SK-N-SH treated with all-trans-retinoic acid at 6 μM for 48 hours (cell line): ENCODE data around the gene HHIPL1.

Source experiments
- ATAC-seq: fragments of 200-7000 bp; cut with Tn5 transposase; 3 replicates; pipeline ENCODE4 v1.9.1; 2020; ENCODE audit warnings: mild to moderate bottlenecking, moderate library complexity
- ARNTL ChIP-seq: fragments of 450-650 bp; formaldehyde crosslinking; IDR thresholded peaks from 2 replicates; pipeline ENCODE4 v1.5.0; 2020; ENCODE audit warnings: low read depth, mild to moderate bottlenecking, moderate library complexity, borderline replicate concordance
- BACH2 ChIP-seq: fragments of 250-450 bp; sonication (Bioruptor Pico); IDR thresholded peaks from 2 replicates; pipeline ENCODE4 v1.9.0; 2021; ENCODE audit warnings: mild to moderate bottlenecking, borderline replicate concordance
- CSDC2 ChIP-seq: fragments of 250-450 bp; sonication (Bioruptor Pico); IDR thresholded peaks from 2 replicates; pipeline ENCODE4 v1.5.0; 2020; ENCODE audit warnings: mild to moderate bottlenecking, moderate library complexity
- ESRRG ChIP-seq: fragments of 250-450 bp; sonication (Bioruptor Pico); IDR thresholded peaks from 2 replicates; pipeline ENCODE4 v1.6.1; 2021; ENCODE audit warnings: mild to moderate bottlenecking
- GLIS3 ChIP-seq: fragments of 250-450 bp; sonication (Bioruptor Pico); IDR thresholded peaks from 2 replicates; pipeline ENCODE4 v1.5.0; 2020; ENCODE audit warnings: mild to moderate bottlenecking, moderate library complexity
- ISL1 ChIP-seq: fragments of 250-450 bp; sonication (Bioruptor Pico); IDR thresholded peaks from 2 replicates; pipeline ENCODE4 v2.1.2; 2022; ENCODE audit warnings: mild to moderate bottlenecking, moderate library complexity
- OSR1 ChIP-seq: fragments of 250-450 bp; sonication (Bioruptor Pico); IDR thresholded peaks from 2 replicates; pipeline ENCODE4 v1.8.0; 2022; ENCODE audit warnings: moderate library complexity, mild to moderate bottlenecking, inconsistent platforms
- PPARA ChIP-seq: fragments of 250-450 bp; sonication (Bioruptor Pico); IDR thresholded peaks from 2 replicates; pipeline ENCODE4 v1.5.0; 2020; ENCODE audit warnings: mild to moderate bottlenecking, borderline replicate concordance
- RARB ChIP-seq: fragments of 250-450 bp; sonication (Bioruptor Pico); IDR thresholded peaks from 2 replicates; pipeline ENCODE4 v1.8.0; 2021; ENCODE audit warnings: mild to moderate bottlenecking, moderate library complexity
- SNAI2 ChIP-seq: fragments of 250-450 bp; sonication (Bioruptor Pico); IDR thresholded peaks from 2 replicates; pipeline ENCODE4 v1.5.0; 2020; ENCODE audit warnings: mild to moderate bottlenecking, moderate library complexity
- ZFP3 ChIP-seq: fragments of 250-450 bp; sonication (Bioruptor Pico); IDR thresholded peaks from 2 replicates; pipeline ENCODE4 v1.5.0; 2020; ENCODE audit warnings: mild to moderate bottlenecking, moderate library complexity
- ZFP30 ChIP-seq: fragments of 450-650 bp; formaldehyde crosslinking; IDR thresholded peaks from 2 replicates; pipeline ENCODE4 v1.5.0; 2022; ENCODE audit warnings: mild to moderate bottlenecking, moderate library complexity
- ZNF565 ChIP-seq: fragments of 450-650 bp; formaldehyde crosslinking; conservative IDR thresholded peaks from 2 replicates; pipeline ENCODE4 v1.5.0; 2020; ENCODE audit warnings: low read depth, mild to moderate bottlenecking, moderate library complexity
- ZNF70 ChIP-seq: fragments of 450-650 bp; formaldehyde crosslinking; IDR thresholded peaks from 2 replicates; pipeline ENCODE4 v1.5.0; 2020; ENCODE audit warnings: mild to moderate bottlenecking, moderate library complexity
- ZNF8 ChIP-seq: fragments of 450-650 bp; formaldehyde crosslinking; IDR thresholded peaks from 2 replicates; pipeline ENCODE4 v1.5.0; 2020; ENCODE audit warnings: mild to moderate bottlenecking, moderate library complexity
- TF ChIP-seq, protein P1 (sequence below): fragments of 250-450 bp; sonication (Bioruptor Pico); IDR thresholded peaks from 2 replicates; pipeline ENCODE4 v1.8.0; 2020; ENCODE audit warnings: mild to moderate bottlenecking, moderate library complexity, borderline replicate concordance
- TF ChIP-seq, protein P2 (sequence below): fragments of 250-450 bp; sonication (Bioruptor Pico); IDR thresholded peaks from 2 replicates; pipeline ENCODE4 v1.8.0; 2021; ENCODE audit warnings: low read depth, mild to moderate bottlenecking, moderate library complexity, borderline replicate concordance
- TF ChIP-seq, protein P3 (sequence below): fragments of 250-450 bp; sonication (Bioruptor Pico); IDR thresholded peaks from 2 replicates; pipeline ENCODE4 v1.5.1; 2020; ENCODE audit warnings: low read depth, mild to moderate bottlenecking, moderate library complexity
- TF ChIP-seq, protein P4 (sequence below): fragments of 250-450 bp; sonication (Bioruptor Pico); IDR thresholded peaks from 2 replicates; pipeline ENCODE4 v1.5.1; 2021; ENCODE audit warnings: mild to moderate bottlenecking, moderate library complexity
- TF ChIP-seq, protein P5 (sequence below): fragments of 250-450 bp; sonication (Bioruptor Pico); IDR thresholded peaks from 2 replicates; pipeline ENCODE4 v1.5.0; 2020; ENCODE audit warnings: mild to moderate bottlenecking, moderate library complexity

Gene HHIPL1

DNA sequence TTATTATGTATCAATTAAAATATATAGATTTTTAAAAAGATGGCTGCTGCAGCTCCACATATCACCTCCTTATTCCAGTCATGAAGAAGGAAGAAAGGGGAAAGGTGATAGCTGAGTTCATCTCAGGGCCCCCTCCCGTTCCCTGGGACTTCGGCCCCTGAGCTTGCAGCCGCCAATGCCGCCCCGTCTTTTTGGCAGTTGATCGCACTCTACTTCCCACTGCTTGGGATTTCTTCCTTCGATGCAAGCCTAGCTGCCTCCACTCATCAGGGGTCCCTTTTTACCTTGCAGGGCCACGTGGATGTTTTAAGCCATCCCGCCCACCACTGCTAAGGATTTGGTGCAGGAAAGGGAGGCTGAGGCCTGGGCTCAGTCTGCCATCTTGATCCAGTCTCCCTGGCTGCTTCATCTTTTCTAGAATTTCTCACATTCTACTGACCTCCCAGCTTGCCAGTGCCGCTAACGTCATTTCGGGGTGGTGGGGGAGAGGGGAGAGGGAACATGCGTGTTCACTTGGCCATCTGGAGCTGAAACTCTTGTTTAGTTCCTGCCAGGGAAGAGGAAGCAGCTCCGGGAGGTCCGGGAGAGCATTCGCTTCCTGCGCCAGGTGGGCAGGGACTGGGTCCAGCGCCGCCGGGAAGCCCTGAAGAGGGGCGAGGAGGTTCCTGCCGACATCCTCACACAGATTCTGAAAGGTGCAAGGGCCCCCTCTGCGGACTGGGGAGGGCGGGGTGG is 70.5 kb downstream of the HHIPL1 start (continued):
- TF ChIP-seq, protein P1, sequence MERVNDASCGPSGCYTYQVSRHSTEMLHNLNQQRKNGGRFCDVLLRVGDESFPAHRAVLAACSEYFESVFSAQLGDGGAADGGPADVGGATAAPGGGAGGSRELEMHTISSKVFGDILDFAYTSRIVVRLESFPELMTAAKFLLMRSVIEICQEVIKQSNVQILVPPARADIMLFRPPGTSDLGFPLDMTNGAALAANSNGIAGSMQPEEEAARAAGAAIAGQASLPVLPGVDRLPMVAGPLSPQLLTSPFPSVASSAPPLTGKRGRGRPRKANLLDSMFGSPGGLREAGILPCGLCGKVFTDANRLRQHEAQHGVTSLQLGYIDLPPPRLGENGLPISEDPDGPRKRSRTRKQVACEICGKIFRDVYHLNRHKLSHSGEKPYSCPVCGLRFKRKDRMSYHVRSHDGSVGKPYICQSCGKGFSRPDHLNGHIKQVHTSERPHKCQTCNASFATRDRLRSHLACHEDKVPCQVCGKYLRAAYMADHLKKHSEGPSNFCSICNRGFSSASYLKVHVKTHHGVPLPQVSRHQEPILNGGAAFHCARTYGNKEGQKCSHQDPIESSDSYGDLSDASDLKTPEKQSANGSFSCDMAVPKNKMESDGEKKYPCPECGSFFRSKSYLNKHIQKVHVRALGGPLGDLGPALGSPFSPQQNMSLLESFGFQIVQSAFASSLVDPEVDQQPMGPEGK (CRISPR knock-in tag), result no peak

DNA sequence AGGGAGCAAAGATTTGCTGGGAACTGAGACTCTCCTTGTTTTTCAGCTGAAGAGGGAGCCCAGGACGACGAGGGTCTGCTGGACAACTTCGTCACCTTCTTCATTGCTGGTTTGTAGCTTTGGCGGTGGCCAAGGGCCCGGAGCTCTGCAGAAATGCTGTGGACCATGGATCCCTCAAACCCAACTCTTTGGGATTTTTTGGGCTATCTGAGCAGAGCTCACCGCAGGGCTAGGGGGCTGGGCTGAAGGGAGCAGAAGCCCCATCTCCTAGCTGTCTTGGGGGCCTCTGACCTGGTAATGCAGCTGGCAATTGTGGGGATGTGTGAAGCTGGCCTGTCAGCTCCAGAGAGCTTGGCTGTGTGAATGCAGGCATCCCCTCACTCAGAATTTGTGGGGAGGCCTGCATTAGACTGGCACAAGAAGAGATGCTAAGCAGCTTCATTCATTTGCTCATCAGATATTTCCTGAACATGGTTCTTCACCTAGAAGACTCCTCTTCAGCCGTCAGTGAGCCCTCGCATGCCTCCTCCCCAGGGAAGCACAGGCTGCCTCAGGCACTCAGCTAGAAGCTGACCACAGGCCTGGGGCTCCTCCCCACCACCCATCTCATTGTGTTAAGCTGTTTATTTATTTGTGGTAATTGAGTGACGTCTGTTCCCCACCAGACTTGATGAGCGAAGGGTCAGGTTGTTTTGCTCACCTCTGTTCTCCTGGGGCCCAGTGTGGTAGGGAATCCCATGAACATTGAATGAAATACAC is 71.3 kb downstream of the HHIPL1 start:
- no peak for ATAC-seq

DNA sequence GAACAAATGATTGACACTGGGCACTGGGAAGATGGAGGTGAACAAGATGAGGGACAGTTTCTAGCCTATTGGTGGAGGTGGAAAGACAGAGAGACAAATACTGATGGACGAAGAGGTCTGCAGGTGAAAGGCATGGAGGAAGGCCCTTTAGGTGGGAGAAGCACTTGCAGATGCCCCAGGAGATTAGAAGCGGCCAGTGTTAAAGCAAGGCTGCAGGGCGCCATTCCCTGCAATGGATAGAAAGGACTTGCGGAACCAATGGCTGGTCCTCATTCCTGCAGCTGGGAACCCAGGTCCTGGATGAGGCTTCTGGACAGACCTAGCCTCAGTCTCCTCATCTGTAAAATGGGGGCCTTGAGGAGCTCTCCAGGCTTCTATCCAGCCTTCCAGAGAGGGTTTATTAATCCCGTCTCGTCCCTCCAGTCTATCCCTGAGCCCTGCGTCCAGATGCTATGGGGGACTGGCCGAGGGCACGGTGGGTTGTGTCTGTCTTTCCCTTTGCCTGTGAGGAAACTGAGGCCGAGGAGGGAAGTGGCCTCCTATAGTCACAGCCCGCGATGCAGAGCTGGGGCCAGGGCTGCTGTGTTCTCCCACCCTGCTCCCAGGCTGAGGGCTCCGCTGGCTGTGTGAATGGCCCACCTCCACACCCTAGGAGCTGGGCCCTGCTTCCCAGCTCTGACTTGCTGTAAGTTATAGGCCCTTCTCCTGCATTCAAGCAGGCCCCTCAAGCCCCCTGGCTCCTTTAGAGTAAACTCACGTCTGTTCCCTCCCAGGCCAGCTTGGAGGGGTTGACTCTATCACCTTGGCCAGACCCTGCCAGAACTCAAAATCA is 72.1 kb downstream of the HHIPL1 start:
- TF ChIP-seq SNAI2 (no peak), ZFP3 (CRISPR knock-in tag) (no peak), ZNF565 (CRISPR knock-in tag) (no peak), ZFP30 (no peak)
- TF ChIP-seq, protein P2, sequence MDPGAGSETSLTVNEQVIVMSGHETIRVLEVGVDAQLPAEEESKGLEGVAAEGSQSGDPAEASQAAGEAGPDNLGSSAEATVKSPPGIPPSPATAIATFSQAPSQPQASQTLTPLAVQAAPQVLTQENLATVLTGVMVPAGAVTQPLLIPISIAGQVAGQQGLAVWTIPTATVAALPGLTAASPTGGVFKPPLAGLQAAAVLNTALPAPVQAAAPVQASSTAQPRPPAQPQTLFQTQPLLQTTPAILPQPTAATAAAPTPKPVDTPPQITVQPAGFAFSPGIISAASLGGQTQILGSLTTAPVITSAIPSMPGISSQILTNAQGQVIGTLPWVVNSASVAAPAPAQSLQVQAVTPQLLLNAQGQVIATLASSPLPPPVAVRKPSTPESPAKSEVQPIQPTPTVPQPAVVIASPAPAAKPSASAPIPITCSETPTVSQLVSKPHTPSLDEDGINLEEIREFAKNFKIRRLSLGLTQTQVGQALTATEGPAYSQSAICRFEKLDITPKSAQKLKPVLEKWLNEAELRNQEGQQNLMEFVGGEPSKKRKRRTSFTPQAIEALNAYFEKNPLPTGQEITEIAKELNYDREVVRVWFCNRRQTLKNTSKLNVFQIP (CRISPR knock-in tag), result no peak
- TF ChIP-seq, protein P3, sequence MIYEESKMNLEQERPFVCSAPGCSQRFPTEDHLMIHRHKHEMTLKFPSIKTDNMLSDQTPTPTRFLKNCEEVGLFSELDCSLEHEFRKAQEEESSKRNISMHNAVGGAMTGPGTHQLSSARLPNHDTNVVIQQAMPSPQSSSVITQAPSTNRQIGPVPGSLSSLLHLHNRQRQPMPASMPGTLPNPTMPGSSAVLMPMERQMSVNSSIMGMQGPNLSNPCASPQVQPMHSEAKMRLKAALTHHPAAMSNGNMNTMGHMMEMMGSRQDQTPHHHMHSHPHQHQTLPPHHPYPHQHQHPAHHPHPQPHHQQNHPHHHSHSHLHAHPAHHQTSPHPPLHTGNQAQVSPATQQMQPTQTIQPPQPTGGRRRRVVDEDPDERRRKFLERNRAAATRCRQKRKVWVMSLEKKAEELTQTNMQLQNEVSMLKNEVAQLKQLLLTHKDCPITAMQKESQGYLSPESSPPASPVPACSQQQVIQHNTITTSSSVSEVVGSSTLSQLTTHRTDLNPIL (CRISPR knock-in tag), result no peak
- TF ChIP-seq, protein P4, sequence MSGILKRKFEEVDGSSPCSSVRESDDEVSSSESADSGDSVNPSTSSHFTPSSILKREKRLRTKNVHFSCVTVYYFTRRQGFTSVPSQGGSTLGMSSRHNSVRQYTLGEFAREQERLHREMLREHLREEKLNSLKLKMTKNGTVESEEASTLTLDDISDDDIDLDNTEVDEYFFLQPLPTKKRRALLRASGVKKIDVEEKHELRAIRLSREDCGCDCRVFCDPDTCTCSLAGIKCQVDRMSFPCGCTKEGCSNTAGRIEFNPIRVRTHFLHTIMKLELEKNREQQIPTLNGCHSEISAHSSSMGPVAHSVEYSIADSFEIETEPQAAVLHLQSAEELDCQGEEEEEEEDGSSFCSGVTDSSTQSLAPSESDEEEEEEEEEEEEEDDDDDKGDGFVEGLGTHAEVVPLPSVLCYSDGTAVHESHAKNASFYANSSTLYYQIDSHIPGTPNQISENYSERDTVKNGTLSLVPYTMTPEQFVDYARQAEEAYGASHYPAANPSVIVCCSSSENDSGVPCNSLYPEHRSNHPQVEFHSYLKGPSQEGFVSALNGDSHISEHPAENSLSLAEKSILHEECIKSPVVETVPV (CRISPR knock-in tag), result no peak
- ATAC-seq, result no peak

More for the DNA sequence above, 71.3 kb downstream of the HHIPL1 start:
- TF ChIP-seq ZNF8 (CRISPR knock-in tag) (no peak), CSDC2 (CRISPR knock-in tag) (no peak), BACH2 (CRISPR knock-in tag) (no peak), ZNF70 (CRISPR knock-in tag) (no peak), PPARA (CRISPR knock-in tag) (no peak), RARB (no peak), ARNTL (CRISPR knock-in tag) (no peak), ESRRG (no peak), GLIS3 (CRISPR knock-in tag) (no peak), ZFP30 (no peak), ISL1 (no peak), OSR1 (no peak)
- TF ChIP-seq, protein P2 (CRISPR knock-in tag), result no peak
- TF ChIP-seq, protein P5, sequence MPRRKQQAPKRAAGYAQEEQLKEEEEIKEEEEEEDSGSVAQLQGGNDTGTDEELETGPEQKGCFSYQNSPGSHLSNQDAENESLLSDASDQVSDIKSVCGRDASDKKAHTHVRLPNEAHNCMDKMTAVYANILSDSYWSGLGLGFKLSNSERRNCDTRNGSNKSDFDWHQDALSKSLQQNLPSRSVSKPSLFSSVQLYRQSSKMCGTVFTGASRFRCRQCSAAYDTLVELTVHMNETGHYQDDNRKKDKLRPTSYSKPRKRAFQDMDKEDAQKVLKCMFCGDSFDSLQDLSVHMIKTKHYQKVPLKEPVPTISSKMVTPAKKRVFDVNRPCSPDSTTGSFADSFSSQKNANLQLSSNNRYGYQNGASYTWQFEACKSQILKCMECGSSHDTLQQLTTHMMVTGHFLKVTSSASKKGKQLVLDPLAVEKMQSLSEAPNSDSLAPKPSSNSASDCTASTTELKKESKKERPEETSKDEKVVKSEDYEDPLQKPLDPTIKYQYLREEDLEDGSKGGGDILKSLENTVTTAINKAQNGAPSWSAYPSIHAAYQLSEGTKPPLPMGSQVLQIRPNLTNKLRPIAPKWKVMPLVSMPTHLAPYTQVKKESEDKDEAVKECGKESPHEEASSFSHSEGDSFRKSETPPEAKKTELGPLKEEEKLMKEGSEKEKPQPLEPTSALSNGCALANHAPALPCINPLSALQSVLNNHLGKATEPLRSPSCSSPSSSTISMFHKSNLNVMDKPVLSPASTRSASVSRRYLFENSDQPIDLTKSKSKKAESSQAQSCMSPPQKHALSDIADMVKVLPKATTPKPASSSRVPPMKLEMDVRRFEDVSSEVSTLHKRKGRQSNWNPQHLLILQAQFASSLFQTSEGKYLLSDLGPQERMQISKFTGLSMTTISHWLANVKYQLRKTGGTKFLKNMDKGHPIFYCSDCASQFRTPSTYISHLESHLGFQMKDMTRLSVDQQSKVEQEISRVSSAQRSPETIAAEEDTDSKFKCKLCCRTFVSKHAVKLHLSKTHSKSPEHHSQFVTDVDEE (CRISPR knock-in tag), result no peak
- TF ChIP-seq, all 23 proteins: peak for 0
